Panc1 (cell line): Measurements from ENCODE around the gene GPC1. TPM values are rescaled to one million over a fixed set of nuclear protein-coding genes. Genes with fewer than 3 reads are reported as not detected.

Source experiments
- ATAC-seq: fragments of 200-7000 bp; cut with Tn5 transposase; 2 replicates; pipeline ENCODE4 v1.9.1; 2020; ENCODE audit warnings: mild to moderate bottlenecking, moderate library complexity
- BruUV-seq: library from RNA; stranded (reverse); fragments of 400-500 nt; replicated peaks from 2 replicates; lab custom pipeline; 2021; lab: Mats Ljungman, UMichigan
- CTCF ChIA-PET: fragments of 300-600 bp; sonication (Branson Sonifier 250); formaldehyde crosslinking; loops from one replicate; lab custom pipeline; 2022; ENCODE audit warnings: antibody characterized with exemption; lab: Charles Lee
- POLR2A ChIA-PET: fragments of 300-600 bp; sonication (Branson Sonifier 250); formaldehyde crosslinking; loops from one replicate; lab custom pipeline; 2022; ENCODE audit warnings: antibody characterized with exemption; lab: Charles Lee
- DNase-seq: peaks from one replicate; pipeline ENCODE4 v3.0.0-alpha.2; 2010; ENCODE audit warnings: low read depth, low spot score
- H3K27ac ChIP-seq: 2 replicates; pipeline ENCODE4 v1.5.1; 2011; ENCODE audit warnings: mild to moderate bottlenecking, low read length, inconsistent platforms
- H3K27me3 ChIP-seq: fragments of 200-500 bp; sonication (Bioruptor generic); 2 replicates; pipeline ENCODE4 v1.6.0; 2014; ENCODE audit warnings: low read length, inconsistent platforms; ENCODE audit not compliant: control insufficient read depth, insufficient read depth
- H3K36me3 ChIP-seq: fragments of 200-500 bp; sonication (Bioruptor generic); 2 replicates; pipeline ENCODE4 v1.5.1; 2014; ENCODE audit warnings: inconsistent platforms, mild to moderate bottlenecking, low read length, moderate library complexity; ENCODE audit not compliant: control insufficient read depth, insufficient read depth
- H3K4me1 ChIP-seq: 2 replicates; pipeline ENCODE4 v1.5.1; 2011; ENCODE audit warnings: inconsistent platforms, mild to moderate bottlenecking, low read length, moderate library complexity; ENCODE audit not compliant: control insufficient read depth, insufficient read depth
- H3K4me3 ChIP-seq, 2 experiments: 2 replicates each; pipeline ENCODE4 v1.5.1; 2011 to 2012; ENCODE audit warnings: low read depth in 2 of 2, low read length in 2 of 2, mild to moderate bottlenecking in 2 of 2, inconsistent platforms in 1 of 2, moderate library complexity in 1 of 2
- H3K9me3 ChIP-seq: fragments of 200-500 bp; sonication (Bioruptor generic); 2 replicates; pipeline ENCODE4 v1.5.1; 2014; ENCODE audit warnings: low read depth, mild to moderate bottlenecking, inconsistent platforms, low read length, moderate library complexity; ENCODE audit not compliant: control insufficient read depth, insufficient read depth
- CTCF ChIP-seq: fragments of 450-650 bp; IDR thresholded peaks from 2 replicates; pipeline ENCODE4 v1.5.1; 2017; ENCODE audit warnings: mild to moderate bottlenecking
- POLR2AphosphoS5 ChIP-seq: IDR thresholded peaks from 2 replicates; pipeline ENCODE4 v1.6.1; 2012; ENCODE audit warnings: mild to moderate bottlenecking, low read depth, low read length, moderate library complexity
- REST ChIP-seq, 2 experiments: IDR thresholded peaks; 2 replicates each; pipeline ENCODE4 v1.6.1; 2011 to 2012; ENCODE audit warnings: low read depth in 2 of 2, control low read depth in 1 of 2, low read length in 1 of 2, mild to moderate bottlenecking in 1 of 2, moderate library complexity in 1 of 2; ENCODE audit not compliant: insufficient read depth in 1 of 2
- SIN3A ChIP-seq: IDR thresholded peaks from 2 replicates; pipeline ENCODE4 v1.6.1; 2012; ENCODE audit warnings: low read depth, mild to moderate bottlenecking, low read length, moderate library complexity, borderline replicate concordance; ENCODE audit not compliant: insufficient read depth
- TCF7L2 ChIP-seq: IDR thresholded peaks from 2 replicates; pipeline ENCODE4 v1.6.1; 2011; ENCODE audit warnings: mild to moderate bottlenecking, low read depth, low read length, inconsistent platforms
- in situ Hi-C: cut with HindIII; loops from 2 replicates; pipeline ENCODE4 v1.10.0; 2016; ENCODE audit warnings: low sequenced_read_pairs, low pct_unique_long_range_greater_than_20kb
- intact Hi-C: fragments of 100-400 bp; cut with micrococcal nuclease; formaldehyde crosslinking; loops from one replicate; pipeline ENCODE4 v1.10.0; 2022; ENCODE audit not compliant: unreplicated experiment
- total RNA-seq: library from RNA; stranded (reverse); gene quantifications from one replicate; pipeline ENCODE4 v1.2.1, GENCODE V29; 2021; ENCODE audit not compliant: unreplicated experiment

GPC1 gene
- total RNA-seq, 1 experiment from 2014 or later = 88.7 TPM

- intact Hi-C loops = no loop called here
- no peaks in the 10 kb centered on the region for H3K9me3 ChIP-seq
- ChIA-PET POLR2A (no interaction called here), CTCF (no interaction called here)
- BruUV-seq = no TSS peak
- no peak overlapping the region for H3K27ac ChIP-seq
- no peaks in the 10 kb centered on the region; the same call in 1 of the 2 replicates for H3K27me3 ChIP-seq
- TF ChIP-seq SIN3A (no peak), POLR2AphosphoS5 (no peak), TCF7L2 (no peak), REST (IDR thresholded peaks at IDR 0.05; ENCODE audit: insufficient read depth in 1 of 2, low read depth in 2 of 2, low read length in 1 of 2) (no peak), CTCF (no peak)
- DNase-seq (no peak), ATAC-seq (no peak)
- no peaks in the 10 kb centered on the region for H3K4me1 ChIP-seq
- in situ Hi-C loops = no loop called here
- H3K4me3 ChIP-seq = no peak overlapping the region
- H3K36me3 ChIP-seq = no peaks in the 10 kb centered on the region
Measured at GRCh38 chr2:240404174-240404852, 31.1 kb upstream of the GPC1 start.

GRCh38 chr2:240405133-240405532 lies 30.3 kb upstream of the GPC1 start:
- Histone ChIP-seq H3K4me1 (no peaks in the 10 kb centered on the region), H3K9me3 (no peaks in the 10 kb centered on the region), H3K36me3 (no peaks in the 10 kb centered on the region), H3K27me3 (no peaks in the 10 kb centered on the region; the same call in 1 of the 2 replicates), H3K4me3 (no peak overlapping the region), H3K27ac (no peak overlapping the region)
- TF ChIP-seq TCF7L2 (no peak), CTCF (no peak), REST (IDR thresholded peaks at IDR 0.05; ENCODE audit: insufficient read depth in 1 of 2, low read depth in 2 of 2, low read length in 1 of 2) (no peak), SIN3A (no peak), POLR2AphosphoS5 (no peak)
- in situ Hi-C loops = no loop called here
- CTCF ChIA-PET = no interaction called here
- no peak for ATAC-seq
- BruUV-seq = no TSS peak
- no peak for DNase-seq
- intact Hi-C loops = no loop called here
- POLR2A ChIA-PET = no interaction called here
